ENCODE data around the gene RTEL1. TPM values are rescaled to one million over a fixed set of nuclear protein-coding genes. Genes with fewer than 3 reads are reported as not detected.

Gene RTEL1
- polyA plus RNA-seq, 3 donors = 1.0 to 15.5 (median 4.8) TPM

- no peaks in the 10 kb centered on the region for H3K4me1 ChIP-seq (ENCODE audit: control insufficient read depth in 1 of 2, insufficient read depth in 2 of 2, low read length in 2 of 2)
- H3K27me3 ChIP-seq (ENCODE audit: control insufficient read depth in 2 of 2, insufficient read depth in 2 of 2, low read length in 2 of 2) = no peaks in the 10 kb centered on the region
- intact Hi-C loops (cut with micrococcal nuclease) = no loop called here
- H4K20me1 ChIP-seq (ENCODE audit: insufficient read depth, low read length) = peaks cover 40% of the 10 kb centered on the region
- Mint-ChIP-seq H3K4me3 (no peak overlapping the region), H3K27me3 (ENCODE audit: low read depth in 3 of 3) (peaks cover 0 to 3% (median 2%) of the 10 kb centered on the region in 3 donors), H3K36me3 (peaks cover 61 to 79% of the 10 kb centered on the region in 2 donors), H3K4me1 (peaks cover 4% of the 10 kb centered on the region), H3K27ac (no peak overlapping the region), H3K9me3 (peaks cover 0 to 6% (median 4%) of the 10 kb centered on the region in 7 donors)
- no peak overlapping the region for H2AFZ ChIP-seq (ENCODE audit: insufficient read depth, low read depth, low read length, poor library complexity, severe bottlenecking)
- TF ChIP-seq CTCF (IDR thresholded peaks at IDR 0.05) = no peak
- no peak overlapping the region for H3K4me3 ChIP-seq (replicated peaks in 1 of 3; ENCODE audit: low read depth in 2 of 3, low read length in 3 of 3)
- DNase-seq = no peak
- H3K27ac ChIP-seq (ENCODE audit: low read depth in 1 of 2, low read length in 2 of 2) = no peak overlapping the region
- H3K9me3 ChIP-seq (replicated peaks in 1 of 2; ENCODE audit: control insufficient read depth in 1 of 2, insufficient read depth in 1 of 2, low read length in 2 of 2) = no peaks in the 10 kb centered on the region
- peaks cover 62% of the 10 kb centered on the region for H3K79me2 ChIP-seq (ENCODE audit: insufficient read depth, low read length)
- no peak overlapping the region for H3K9ac ChIP-seq (ENCODE audit: insufficient read depth, low read length, poor library complexity, severe bottlenecking)
- H3K4me2 ChIP-seq (replicated peaks; ENCODE audit: extremely low read depth, low read length, poor library complexity, severe bottlenecking) = no peak overlapping the region
- WGBS (ENCODE audit: insufficient coverage) = 97% methylated on average over 13 of the region's 13 CpGs
- H3K36me3 ChIP-seq (replicated peaks in 1 of 2; ENCODE audit: control insufficient read depth in 1 of 2, insufficient read depth in 2 of 2, low read length in 2 of 2) = peaks cover 33 to 49% of the 10 kb centered on the region in 2 donors
Observed at GRCh38 chr20:63619505-63619904, 38.6 kb upstream of the RTEL1 start.

- H3K4me3 Mint-ChIP-seq = no peak overlapping the region
- no peak overlapping the region for H3K9ac ChIP-seq (ENCODE audit: insufficient read depth, low read length, poor library complexity, severe bottlenecking)
- no peaks in the 10 kb centered on the region for H3K9me3 ChIP-seq (replicated peaks in 1 of 2; ENCODE audit: control insufficient read depth in 1 of 2, insufficient read depth in 1 of 2, low read length in 2 of 2)
- peaks cover 0 to 5% (median 2%) of the 10 kb centered on the region in 3 donors for H3K27me3 Mint-ChIP-seq (ENCODE audit: low read depth in 3 of 3)
- peaks cover 14% of the 10 kb centered on the region for H3K4me1 Mint-ChIP-seq
- H3K36me3 ChIP-seq (replicated peaks in 1 of 2; ENCODE audit: control insufficient read depth in 1 of 2, insufficient read depth in 2 of 2, low read length in 2 of 2) = peaks cover 29 to 37% of the 10 kb centered on the region in 2 donors
- H3K4me2 ChIP-seq (replicated peaks; ENCODE audit: extremely low read depth, low read length, poor library complexity, severe bottlenecking) = no peak overlapping the region
- intact Hi-C loops (cut with micrococcal nuclease) = no loop called here
- no peak for TF ChIP-seq CTCF (IDR thresholded peaks at IDR 0.05)
- peaks cover 5 to 6% of the 10 kb centered on the region in 2 donors for H3K4me1 ChIP-seq (ENCODE audit: control insufficient read depth in 1 of 2, insufficient read depth in 2 of 2, low read length in 2 of 2)
- H2AFZ ChIP-seq (ENCODE audit: insufficient read depth, low read depth, low read length, poor library complexity, severe bottlenecking) = no peak overlapping the region
- H3K27ac ChIP-seq (ENCODE audit: low read depth in 1 of 2, low read length in 2 of 2) = no peak overlapping the region
- peaks cover 48 to 66% of the 10 kb centered on the region in 2 donors for H3K36me3 Mint-ChIP-seq
- WGBS (ENCODE audit: insufficient coverage) = 96% methylated on average over 8 of the region's 8 CpGs
- no peak for DNase-seq
- H4K20me1 ChIP-seq (ENCODE audit: insufficient read depth, low read length) = peaks cover 40% of the 10 kb centered on the region
- no peak overlapping the region for H3K4me3 ChIP-seq (replicated peaks in 1 of 3; ENCODE audit: low read depth in 2 of 3, low read length in 3 of 3)
- H3K27ac Mint-ChIP-seq = no peak overlapping the region
- peaks cover 0 to 2% (median 0%) of the 10 kb centered on the region in 7 donors for H3K9me3 Mint-ChIP-seq
- no peaks in the 10 kb centered on the region for H3K27me3 ChIP-seq (ENCODE audit: control insufficient read depth in 2 of 2, insufficient read depth in 2 of 2, low read length in 2 of 2)
- peaks cover 76% of the 10 kb centered on the region for H3K79me2 ChIP-seq (ENCODE audit: insufficient read depth, low read length)
Observed at GRCh38 chr20:63620991-63621390, 37.1 kb upstream of the RTEL1 start.
